ENCODE results near the gene LRR1.

- TF ChIP-seq CTCF (IDR thresholded peaks at IDR 0.05; ENCODE audit: insufficient read depth, low read length, poor library complexity, severe bottlenecking) = no peak
- no peak for TF ChIP-seq EZH2phosphoT487 (conservative IDR thresholded peaks at IDR 0.05; ENCODE audit: low read length)
These were observed 29.5 kb upstream of the LRR1 start for GRCh38 chr14:49569281-49569680.

Data from SU-DHL-6 (cell line).